CD4-positive, alpha-beta T cell treated with Interleukin-17A for 1 hour (primary cell): ENCODE measurements around the gene TRIM41.
"Not testable (repeated sequence)": the region's sequence is repeated elsewhere in the genome, so short reads cannot be mapped to it uniquely, and the experiment has no call there.

Source experiments
- DNase-seq: peaks from one replicate; pipeline ENCODE4 v3.0.0-alpha.2; 2020

The TRIM41 gene

DNA sequence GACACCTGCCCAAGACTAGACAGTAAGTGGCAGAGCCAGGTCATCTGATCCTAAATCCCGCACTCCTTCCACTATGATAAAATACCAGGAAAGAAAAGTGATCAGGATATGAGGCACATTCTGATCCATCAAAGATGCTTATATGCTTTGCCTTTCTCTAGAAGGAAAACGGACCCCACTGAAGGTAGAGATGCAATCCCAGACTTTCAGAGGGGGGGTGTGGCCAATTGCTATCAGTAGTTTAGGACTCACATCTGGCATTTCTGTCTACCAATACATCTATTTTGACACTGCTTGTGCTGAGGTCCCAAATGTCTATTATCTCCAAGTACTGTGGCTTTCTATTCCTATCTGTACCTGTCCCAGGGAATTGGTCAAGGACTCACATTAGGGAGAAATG lies 36.2 kb downstream of the TRIM41 start:
- no peak for DNase-seq

DNA sequence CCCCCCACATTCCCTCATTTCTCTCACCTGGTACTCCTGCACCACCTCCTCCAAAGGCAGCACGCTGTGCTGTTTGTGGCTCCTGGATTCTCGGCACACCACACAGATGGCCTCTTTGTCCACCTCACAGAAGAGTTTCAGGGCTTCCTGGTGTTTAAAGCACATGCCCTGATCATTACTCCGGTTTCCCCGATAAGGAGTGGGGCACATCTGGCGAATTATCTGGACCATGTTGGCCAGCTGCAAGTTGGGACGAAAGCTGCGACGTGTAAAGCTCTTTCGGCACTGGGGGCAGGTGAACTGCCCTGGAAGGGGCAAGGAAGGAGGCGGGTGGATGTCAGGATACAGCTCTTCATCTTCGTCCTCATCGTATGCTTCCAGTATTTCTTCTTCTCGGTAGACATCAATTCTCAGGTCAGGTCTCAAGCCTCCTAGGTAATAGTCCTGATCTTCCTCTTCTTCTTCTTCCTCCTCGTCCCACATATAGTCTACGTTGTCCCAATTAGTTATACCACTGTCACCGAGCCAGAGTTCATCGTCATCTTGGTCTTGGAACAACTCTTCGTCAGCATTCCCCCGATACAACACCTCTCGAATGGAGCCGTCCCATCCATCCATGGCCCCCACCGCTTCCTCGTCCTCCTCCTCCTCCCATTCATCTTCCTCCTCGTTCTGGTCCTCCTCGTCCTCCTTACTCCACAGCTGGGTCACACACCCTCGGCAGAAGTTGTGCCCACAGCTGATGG lies 37.1 kb downstream of the TRIM41 start:
- DNase-seq, result no peak

GRCh38 chr5:181260720-181261319 lies 37.7 kb downstream of the TRIM41 start, which contains the start of gene TRIM52:
TRIM52 (minus strand) TSS chr5:181261143; CDS start chr5:181260813, 330 bp downstream.
- peak; percentile 94 for DNase-seq

GRCh38 chr5:181261320-181262049 lies 38.4 kb downstream of the TRIM41 start:
- peak; percentile 85 for DNase-seq

DNA sequence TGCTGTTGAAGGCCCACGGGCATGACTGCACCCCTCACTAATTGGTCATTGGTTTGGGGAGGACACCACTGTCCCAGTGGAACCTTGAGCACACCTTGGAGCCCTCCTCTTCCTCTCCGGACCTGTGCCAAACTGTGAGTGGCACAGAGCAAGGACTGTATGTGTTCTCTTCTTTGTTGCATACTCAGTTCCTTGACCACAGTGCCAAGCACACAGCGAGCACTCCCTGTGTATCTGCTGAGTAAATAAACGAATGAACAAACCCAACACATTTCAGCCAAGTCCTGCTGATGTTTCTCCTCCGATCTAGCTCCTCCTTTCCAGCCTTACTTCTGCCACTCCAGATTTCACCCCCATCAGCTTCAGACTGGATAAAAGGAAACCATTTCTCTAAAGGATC lies 40.6 kb downstream of the TRIM41 start:
- no peak for DNase-seq

DNA sequence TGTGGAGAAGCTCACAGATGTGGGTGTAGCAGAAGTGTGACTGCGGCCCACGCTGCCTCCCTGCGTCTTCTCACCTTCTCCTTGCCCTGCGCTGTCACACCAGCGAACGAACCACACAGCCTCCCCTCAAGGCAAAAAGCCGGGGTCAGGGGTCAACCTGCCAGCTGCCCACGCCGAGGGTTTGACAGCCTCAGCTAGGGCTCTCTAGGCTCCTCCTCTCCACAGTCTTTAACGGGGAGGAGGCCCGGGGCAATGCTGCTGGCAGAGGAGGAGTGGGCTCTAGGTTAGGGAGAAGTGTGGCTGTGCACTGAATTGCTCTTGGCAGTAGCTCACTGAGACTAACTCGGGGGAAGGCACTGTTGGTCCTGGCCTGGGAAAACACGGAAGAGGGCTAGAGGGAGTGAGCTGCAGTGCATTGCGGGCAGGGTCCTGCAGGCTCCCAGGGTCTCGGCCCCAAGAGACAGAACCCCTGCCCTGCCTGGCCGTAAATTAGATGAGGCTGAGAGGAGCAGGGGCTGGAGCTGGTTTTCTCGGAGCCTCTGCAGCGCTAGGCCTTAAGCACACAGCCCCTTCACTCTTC lies 42.1 kb downstream of the TRIM41 start:
- DNase-seq, result no peak

DNA sequence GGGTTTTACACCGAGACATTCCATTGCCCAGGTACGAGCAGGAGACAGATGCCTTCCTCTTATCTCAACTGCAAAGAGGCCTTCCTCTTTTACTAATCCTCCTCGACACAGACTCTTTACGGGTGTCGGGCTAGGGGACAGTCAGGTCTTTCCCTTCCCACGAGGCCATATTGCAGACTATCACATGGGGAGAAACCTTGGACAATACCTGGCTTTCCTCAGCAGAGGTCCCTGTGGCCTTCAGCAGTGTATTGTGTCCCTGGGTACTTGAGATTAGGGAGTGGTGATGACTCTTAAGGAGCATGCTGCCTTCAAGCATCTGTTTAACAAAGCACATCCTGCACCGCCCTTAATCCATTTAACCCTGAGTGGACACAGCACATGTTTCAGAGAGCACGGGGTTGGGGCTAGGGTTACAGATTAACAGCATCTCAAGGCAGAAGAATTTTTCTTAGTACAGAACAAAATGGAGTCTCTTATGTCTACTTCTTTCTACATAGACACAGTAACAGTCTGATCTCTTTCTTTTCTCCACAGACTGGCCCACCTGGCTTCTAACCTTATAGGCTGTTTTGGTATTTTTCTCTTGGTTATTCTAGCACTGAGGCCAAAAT lies 44.3 kb downstream of the TRIM41 start:
- DNase-seq, result not testable (repeated sequence)

GRCh38 chr5:181267907-181268306 lies 44.8 kb downstream of the TRIM41 start:
- not testable (repeated sequence) for DNase-seq

DNA sequence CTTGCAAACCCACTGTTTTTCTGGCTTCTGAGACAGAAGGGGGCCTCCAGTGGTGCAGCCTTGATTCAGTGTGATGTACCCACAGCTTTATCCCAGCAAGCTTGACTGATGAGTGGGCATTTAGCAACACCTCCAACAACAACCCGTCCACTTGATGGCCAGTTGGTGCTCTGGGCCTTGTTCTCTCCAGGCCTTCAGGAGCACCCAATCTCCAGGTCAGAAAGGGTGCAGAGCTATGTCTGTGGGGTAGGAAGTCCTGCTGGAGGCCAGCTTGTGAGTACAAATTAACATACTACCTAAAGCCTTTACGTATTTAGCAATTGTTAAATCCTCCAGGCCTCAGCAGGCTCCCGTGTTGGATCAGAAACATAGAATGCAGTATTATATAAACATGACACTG lies 48.0 kb downstream of the TRIM41 start:
- no peak for DNase-seq

DNA sequence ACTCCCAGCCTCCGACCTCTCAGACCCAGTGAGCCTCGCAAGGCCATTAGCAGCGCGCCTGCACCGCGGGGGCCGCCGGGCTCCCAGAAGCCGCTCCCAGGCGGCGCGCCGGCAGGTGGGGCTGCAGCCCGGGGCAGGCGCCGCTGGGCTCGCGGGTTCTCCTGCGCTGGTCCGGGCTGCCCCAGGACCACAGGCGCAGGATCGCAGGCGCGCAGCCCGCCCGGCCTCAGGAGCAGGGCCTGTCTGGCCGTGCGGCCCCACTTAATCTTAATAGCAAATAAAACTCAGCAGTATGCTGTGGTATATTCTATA lies 50.3 kb downstream of the TRIM41 start:
- not testable (repeated sequence) for DNase-seq

DNA sequence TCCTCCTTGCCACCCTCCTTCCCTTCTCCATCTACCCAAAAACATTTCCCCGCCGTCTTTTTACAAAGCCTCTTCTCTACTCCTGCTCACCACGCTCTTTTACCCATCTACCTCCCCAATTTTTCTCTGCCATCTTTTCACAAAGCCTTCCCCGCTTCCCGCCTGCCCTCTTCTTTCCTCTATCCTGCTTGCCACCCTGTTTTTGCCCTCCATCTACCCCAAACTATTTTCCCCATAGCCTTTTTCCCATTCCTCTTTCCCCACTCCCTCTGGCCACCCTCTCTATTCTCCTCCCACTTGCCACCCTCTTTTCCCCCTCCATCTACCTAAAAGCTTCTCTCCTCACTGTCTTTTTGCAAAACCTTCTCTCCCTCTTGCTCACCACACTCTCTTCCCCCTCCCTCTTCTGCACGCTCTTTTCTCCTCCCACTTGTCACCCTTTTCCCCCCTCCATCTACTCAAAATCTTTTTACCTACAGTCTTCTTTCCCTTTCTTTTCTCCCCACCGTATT lies 57.2 kb downstream of the TRIM41 start:
- DNase-seq, result no peak

- DNase-seq, result no peak
Measured at GRCh38 chr5:181281077-181281983, 58.2 kb downstream of the TRIM41 start.

- DNase-seq, result no peak
Measured at GRCh38 chr5:181281984-181282316, 58.9 kb downstream of the TRIM41 start.

GRCh38 chr5:181282415-181282814 lies 59.3 kb downstream of the TRIM41 start:
- DNase-seq, result not testable (repeated sequence)

GRCh38 chr5:181282874-181283273 lies 59.8 kb downstream of the TRIM41 start:
- no peak for DNase-seq

DNA sequence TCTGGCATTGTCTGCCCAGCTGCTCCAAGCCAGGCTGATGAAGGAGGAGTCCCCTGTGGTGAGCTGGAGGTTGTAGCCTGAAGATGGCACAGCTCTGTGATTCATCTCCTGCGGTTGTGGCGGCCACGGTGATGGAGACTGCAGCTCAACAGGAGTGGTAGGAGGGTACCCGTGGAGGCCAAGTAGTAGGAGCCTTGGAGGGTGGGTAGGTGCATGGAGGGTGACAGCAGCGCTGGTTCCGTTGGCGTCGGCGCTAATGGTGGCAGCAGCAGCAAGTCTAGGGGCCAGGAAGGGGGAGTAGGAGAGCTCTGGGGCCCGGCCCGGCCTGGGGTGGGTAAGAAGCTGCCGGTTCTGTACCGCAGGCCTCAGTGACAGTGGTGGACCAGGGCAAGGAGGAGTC lies 60.3 kb downstream of the TRIM41 start:
- no peak for DNase-seq

- DNase-seq, result not testable (repeated sequence)
Measured at GRCh38 chr5:181283841-181284755, 61.0 kb downstream of the TRIM41 start.
